Vagina (tissue), 2 donors: ENCODE measurements around the gene GLIPR2. TPM values are rescaled to one million over a fixed set of nuclear protein-coding genes. Genes with fewer than 3 reads are reported as not detected.

Source experiments
- DNase-seq, 2 donors: peaks; one replicate each; pipeline ENCODE4 v3.0.0-alpha.2; 2017; ENCODE audit errors: extremely low spot score in 2 of 2
- H3K27ac ChIP-seq: fragments of 200-600 bp; sonication (generic); one replicate; pipeline ENCODE4 v1.5.1; 2019
- H3K27me3 ChIP-seq: fragments of 200-600 bp; sonication (generic); one replicate; pipeline ENCODE4 v1.5.1; 2019
- H3K36me3 ChIP-seq, 2 donors: fragments of 200-600 bp; sonication (generic); one replicate each; pipeline ENCODE4 v1.5.1; 2017 to 2019
- H3K4me1 ChIP-seq: fragments of 200-600 bp; sonication (generic); one replicate; pipeline ENCODE4 v1.5.1; 2019
- H3K4me3 ChIP-seq, 2 donors: fragments of 200-600 bp; sonication (generic); 1 replicate in 1 of 2; 2 replicates in 1 of 2; pipeline ENCODE4 v1.5.1; 2016 to 2019
- H3K9me3 ChIP-seq: fragments of 200-600 bp; sonication (generic); one replicate; pipeline ENCODE4 v1.5.1; 2019
- CTCF ChIP-seq, 3 experiments: fragments of 450-650 bp in 2 of 3; fragments of 200-600 bp in 1 of 3; sonication (generic) in 1 of 3; IDR thresholded peaks; one replicate each; pipeline ENCODE4 v1.5.1; 2017 to 2019; ENCODE audit warnings: antibody characterized with exemption in 3 of 3, mild to moderate bottlenecking in 2 of 3, moderate library complexity in 2 of 3
- POLR2A ChIP-seq, 2 donors: fragments of 450-650 bp; IDR thresholded peaks; one replicate each; pipeline ENCODE4 v1.6.1; 2017; ENCODE audit warnings: antibody characterized with exemption in 2 of 2, mild to moderate bottlenecking in 2 of 2, moderate library complexity in 2 of 2
- POLR2AphosphoS5 ChIP-seq, 2 donors: sonication (generic); formaldehyde crosslinking; IDR thresholded peaks; one replicate each; pipeline ENCODE4 v1.9.0; 2017; ENCODE audit warnings: antibody characterized with exemption in 2 of 2, mild to moderate bottlenecking in 2 of 2, low read depth in 1 of 2; ENCODE audit not compliant: insufficient read depth in 1 of 2
- intact Hi-C: fragments of 100-400 bp; cut with DNase I; formaldehyde crosslinking; loops from one replicate; pipeline ENCODE4 v1.15.1; 2023
- total RNA-seq: library from RNA; depleted of rRNA; stranded (reverse); fragments of >200 nt; gene quantifications from one replicate; pipeline ENCODE4 v1.2.3, GENCODE V29; 2016

GLIPR2 gene
- total RNA-seq, 1 donor from 2014 or later = 34.9 TPM

GRCh38 chr9:36207546-36208012 lies 71.0 kb downstream of the GLIPR2 start:
- intact Hi-C loops = no loop called here
- H3K4me3 ChIP-seq = no peak overlapping the region
- no peak overlapping the region for H3K27ac ChIP-seq
- TF ChIP-seq POLR2AphosphoS5 (IDR thresholded peaks at IDR 0.05; ENCODE audit: insufficient read depth in 1 of 2, low read depth in 1 of 2) = no peak
- no peak for TF ChIP-seq CTCF (IDR thresholded peaks at IDR 0.05)
- no peak for TF ChIP-seq POLR2A (IDR thresholded peaks at IDR 0.05)
- H3K36me3 ChIP-seq = peaks cover 0 to 85% of the 10 kb centered on the region in 2 donors
- DNase-seq = no peak
- peaks cover 23% of the 10 kb centered on the region for H3K4me1 ChIP-seq
- no peaks in the 10 kb centered on the region for H3K9me3 ChIP-seq
- H3K27me3 ChIP-seq = no peaks in the 10 kb centered on the region

- no peaks in the 10 kb centered on the region for H3K9me3 ChIP-seq
- intact Hi-C loops = no loop called here
- no peak for DNase-seq
- H3K36me3 ChIP-seq = peaks cover 0 to 85% of the 10 kb centered on the region in 2 donors
- no peaks in the 10 kb centered on the region for H3K27me3 ChIP-seq
- H3K27ac ChIP-seq = no peak overlapping the region
- H3K4me1 ChIP-seq = peaks cover 30% of the 10 kb centered on the region
- H3K4me3 ChIP-seq = no peak overlapping the region
- TF ChIP-seq CTCF (IDR thresholded peaks at IDR 0.05) = no peak
- TF ChIP-seq POLR2A (IDR thresholded peaks at IDR 0.05) = no peak
- no peak for TF ChIP-seq POLR2AphosphoS5 (IDR thresholded peaks at IDR 0.05; ENCODE audit: insufficient read depth in 1 of 2, low read depth in 1 of 2)
Measured at GRCh38 chr9:36208521-36209253, 72.2 kb downstream of the GLIPR2 start.

- Histone ChIP-seq H3K9me3 (no peaks in the 10 kb centered on the region), H3K27ac (no peak overlapping the region), H3K36me3 (peaks cover 0 to 76% of the 10 kb centered on the region in 2 donors), H3K4me1 (peaks cover 34% of the 10 kb centered on the region), H3K4me3 (no peak overlapping the region), H3K27me3 (no peaks in the 10 kb centered on the region)
- TF ChIP-seq CTCF (IDR thresholded peaks at IDR 0.05) (no peak), POLR2AphosphoS5 (IDR thresholded peaks at IDR 0.05; ENCODE audit: insufficient read depth in 1 of 2, low read depth in 1 of 2) (no peak), POLR2A (IDR thresholded peaks at IDR 0.05) (no peak)
- no peak for DNase-seq
- intact Hi-C loops = no loop called here
Measured at GRCh38 chr9:36210722-36211121, 74.2 kb downstream of the GLIPR2 start.

GRCh38 chr9:36211510-36211909 lies 75.0 kb downstream of the GLIPR2 start:
- Histone ChIP-seq H3K27ac (no peak overlapping the region), H3K4me1 (peaks cover 34% of the 10 kb centered on the region), H3K36me3 (peaks cover 0 to 73% of the 10 kb centered on the region in 2 donors), H3K9me3 (no peaks in the 10 kb centered on the region), H3K4me3 (no peak overlapping the region), H3K27me3 (no peaks in the 10 kb centered on the region)
- no peak for DNase-seq
- TF ChIP-seq CTCF (IDR thresholded peaks at IDR 0.05) = no peak
- no peak for TF ChIP-seq POLR2A (IDR thresholded peaks at IDR 0.05)
- TF ChIP-seq POLR2AphosphoS5 (IDR thresholded peaks at IDR 0.05; ENCODE audit: insufficient read depth in 1 of 2, low read depth in 1 of 2) = no peak
- intact Hi-C loops = no loop called here

GRCh38 chr9:36213387-36213786 lies 76.9 kb downstream of the GLIPR2 start:
- no peak for DNase-seq
- Histone ChIP-seq H3K36me3 (peaks cover 0 to 70% of the 10 kb centered on the region in 2 donors), H3K27ac (no peak overlapping the region), H3K9me3 (no peaks in the 10 kb centered on the region), H3K27me3 (no peaks in the 10 kb centered on the region), H3K4me3 (no peak overlapping the region), H3K4me1 (peaks cover 19% of the 10 kb centered on the region)
- intact Hi-C loops = no loop called here
- TF ChIP-seq CTCF (IDR thresholded peaks at IDR 0.05) (no peak), POLR2AphosphoS5 (IDR thresholded peaks at IDR 0.05; ENCODE audit: insufficient read depth in 1 of 2, low read depth in 1 of 2) (no peak), POLR2A (IDR thresholded peaks at IDR 0.05) (no peak)
